PFSK-1 (cell line): ENCODE results near the gene TGM4.

Experiments used
- REST ChIP-seq, 2 experiments: IDR thresholded peaks; 2 replicates each; pipeline versions ENCODE4 v1.6.1 to v1.8.0; 2011 to 2012; ENCODE audit warnings: low read depth in 2 of 2, low read length in 2 of 2, control low read depth in 1 of 2, inconsistent platforms in 1 of 2, mild to moderate bottlenecking in 1 of 2, moderate library complexity in 1 of 2; ENCODE audit not compliant: insufficient read depth in 1 of 2
- TAF1 ChIP-seq: IDR thresholded peaks from 2 replicates; pipeline ENCODE4 v1.6.1; 2012; ENCODE audit warnings: low read length, control low read depth, borderline replicate concordance; ENCODE audit not compliant: insufficient read depth

DNA sequence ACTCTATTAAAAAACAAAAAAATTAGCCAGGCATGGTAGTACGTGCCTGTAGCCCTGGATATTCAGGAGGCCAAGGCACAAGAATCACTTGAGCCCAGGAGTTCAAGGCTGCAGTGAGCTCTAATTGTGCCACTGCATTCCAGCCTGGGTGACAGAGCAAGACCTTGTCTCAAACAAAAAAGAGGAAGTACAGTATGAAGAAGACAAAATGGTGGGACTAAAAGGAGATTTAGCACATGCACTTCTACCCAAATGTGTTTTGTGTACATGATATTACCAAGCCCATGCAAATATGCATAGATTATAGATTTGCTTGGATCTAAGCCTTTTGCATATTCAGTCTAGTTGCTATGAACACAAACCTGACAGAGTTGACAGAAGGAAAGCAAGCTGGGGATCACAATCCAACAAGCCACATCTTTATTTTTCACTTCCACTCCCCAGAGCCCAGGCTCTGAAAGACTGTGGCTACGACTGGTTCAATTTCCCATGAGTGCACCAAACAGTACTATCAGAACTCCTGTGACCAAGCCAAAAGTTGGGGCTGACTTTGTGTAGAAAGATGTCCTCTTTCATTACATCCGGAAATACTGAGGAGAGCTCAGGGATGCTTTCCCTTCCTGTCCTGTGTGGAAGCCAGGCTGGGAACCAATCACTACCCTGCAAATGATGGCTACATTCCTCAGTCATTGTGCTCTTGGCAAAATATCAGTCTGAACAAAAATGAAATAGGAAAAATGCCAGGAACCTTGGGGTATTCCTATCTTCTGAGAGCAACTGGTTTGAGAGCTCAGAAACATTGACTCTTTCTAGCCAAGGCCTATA lies 49.4 kb downstream of the TGM4 start:
- no peak for TF ChIP-seq TAF1
- TF ChIP-seq REST (IDR thresholded peaks at IDR 0.05; ENCODE audit: insufficient read depth in 1 of 2, low read depth in 2 of 2, low read length in 2 of 2): no peak
